K562 (cell line): ENCODE results near the gene ITPRIP. TPM values are rescaled to one million over a fixed set of nuclear protein-coding genes. Genes with fewer than 3 reads are reported as not detected.

ENCODE experiments used
- CHD2 ChIP-seq: IDR thresholded peaks from 2 replicates; pipeline ENCODE4 v1.6.1; 2011; ENCODE audit warnings: low read depth, low read length
- EGR1 ChIP-seq: fragments of 450-650 bp; conservative IDR thresholded peaks from 2 replicates; pipeline ENCODE4 v1.6.1; 2017; ENCODE audit warnings: mild to moderate bottlenecking
- FOXA3 ChIP-seq, 2 experiments: fragments of 450-650 bp in 1 of 2; sonication (generic) in 1 of 2; formaldehyde crosslinking; IDR thresholded peaks in 1 of 2; conservative IDR thresholded peaks in 1 of 2; 2 replicates each; pipeline versions ENCODE4 v1.4.0 to v1.8.0; 2020 to 2022; ENCODE audit warnings: mild to moderate bottlenecking in 2 of 2, missing genetic modification reagents in 1 of 2
- FOXJ3 ChIP-seq: sonication (generic); formaldehyde crosslinking; IDR thresholded peaks from 2 replicates; pipeline ENCODE4 v1.4.0; 2020; ENCODE audit warnings: mild to moderate bottlenecking, missing genetic modification reagents
- GATAD2B ChIP-seq: fragments of 450-650 bp; IDR thresholded peaks from 2 replicates; pipeline ENCODE4 v1.6.1; 2017; ENCODE audit warnings: mild to moderate bottlenecking, borderline replicate concordance
- HDAC2 ChIP-seq: fragments of 450-650 bp; IDR thresholded peaks from 2 replicates; pipeline ENCODE4 v1.6.1; 2016; ENCODE audit warnings: mild to moderate bottlenecking
- HNRNPLL ChIP-seq: fragments of 200-400 bp; formaldehyde crosslinking; IDR thresholded peaks from 2 replicates; pipeline ENCODE4 v1.6.1; 2017; ENCODE audit warnings: low read length, low read depth, mild to moderate bottlenecking; ENCODE audit not compliant: poor library complexity, severe bottlenecking
- KLF10 ChIP-seq: fragments of 250-450 bp; sonication (Bioruptor Pico); IDR thresholded peaks from 2 replicates; pipeline ENCODE4 v1.6.1; 2021; ENCODE audit warnings: matching md5 sums
- MYC ChIP-seq, 2 experiments: fragments of 250-450 bp in 1 of 2; sonication (Bioruptor Pico) in 1 of 2; IDR thresholded peaks; 2 replicates each; pipeline versions ENCODE4 v1.5.1 to v1.6.1; 2012 to 2021; ENCODE audit warnings: low read depth in 2 of 2, borderline replicate concordance in 1 of 2, improper control_type of control experiment in 1 of 2, low read length in 1 of 2, mild to moderate bottlenecking in 1 of 2, moderate library complexity in 1 of 2
- NCOR1 ChIP-seq: fragments of 450-650 bp; IDR thresholded peaks from 2 replicates; pipeline ENCODE4 v1.6.1; 2016; ENCODE audit warnings: mild to moderate bottlenecking, moderate library complexity
- NFIC ChIP-seq: fragments of 450-650 bp; IDR thresholded peaks from 2 replicates; pipeline ENCODE4 v1.6.1; 2017; ENCODE audit warnings: mild to moderate bottlenecking, inconsistent platforms
- OTX1 ChIP-seq: fragments of 450-650 bp; formaldehyde crosslinking; IDR thresholded peaks from 2 replicates; pipeline ENCODE4 v1.4.0; 2022; ENCODE audit warnings: mild to moderate bottlenecking
- TCF7 ChIP-seq: sonication (generic); IDR thresholded peaks from 2 replicates; pipeline ENCODE4 v1.6.1; 2016; ENCODE audit warnings: antibody characterized with exemption, borderline replicate concordance
- ZNF165 ChIP-seq: fragments of 250-450 bp; sonication (Bioruptor Pico); IDR thresholded peaks from 2 replicates; pipeline ENCODE4 v1.4.0; 2020; ENCODE audit warnings: borderline replicate concordance
- ZNF23 ChIP-seq: fragments of 250-450 bp; sonication (Bioruptor Pico); IDR thresholded peaks from 2 replicates; pipeline ENCODE4 v1.4.0; 2020; ENCODE audit warnings: mild to moderate bottlenecking
- ZNF253 ChIP-seq: fragments of 250-450 bp; sonication (Bioruptor Pico); conservative IDR thresholded peaks from 2 replicates; pipeline ENCODE4 v1.6.1; 2021; ENCODE audit warnings: mild to moderate bottlenecking
- polyA plus RNA-seq, 8 experiments: library from polyadenylated mRNA; depleted of rRNA in 4 of 8; stranded (reverse) in 5 of 8; unstranded in 3 of 8; fragments of >200 nt; fragmentation: Nextera tagmentation in 2 of 8; fragmentation: Illumina TruSeq in 1 of 8; extraction: Ambion mirVana in 2 of 8; extraction: Trizol in 1 of 8; gene quantifications; 2 replicates each; pipeline versions ENCODE4 v1.2.1 to v1.2.3, GENCODE V29; 2011 to 2014; ENCODE audit warnings: inconsistent platforms in 1 of 8, missing spikeins in 1 of 8
- total RNA-seq, 7 experiments: library from RNA; depleted of rRNA in 6 of 7; stranded (reverse); fragments of >200 nt in 6 of 7; fragmentation: Illumina TruSeq in 2 of 7; extraction: Trizol in 2 of 7; gene quantifications; 2 replicates each; pipeline versions ENCODE4 v1.2.1 to v1.2.3, GENCODE V29; 2011 to 2021; ENCODE audit warnings: low replicate concordance in 1 of 7
- TF ChIP-seq, protein P1 (sequence below): fragments of 450-650 bp; IDR thresholded peaks from 2 replicates; pipeline ENCODE4 v1.6.1; 2016; ENCODE audit warnings: mild to moderate bottlenecking
- TF ChIP-seq, protein P2 (sequence below): fragments of 450-650 bp; formaldehyde crosslinking; IDR thresholded peaks from 2 replicates; pipeline ENCODE4 v1.4.0; 2020; ENCODE audit warnings: mild to moderate bottlenecking, moderate library complexity
- TF ChIP-seq, protein P3 (sequence below): sonication (generic); formaldehyde crosslinking; IDR thresholded peaks from 2 replicates; pipeline ENCODE4 v1.8.0; 2022; ENCODE audit warnings: missing genetic modification reagents, mild to moderate bottlenecking, borderline replicate concordance
- TF ChIP-seq, protein P4 (sequence below): IDR thresholded peaks from 2 replicates; pipeline ENCODE4 v1.6.1; 2012; ENCODE audit warnings: low read depth, low read length, improper control_type of control experiment, borderline replicate concordance

Gene ITPRIP
- total and polyA plus RNA-seq, 9 of the 15 experiments (the other 6 are each of a cell fraction or from before 2014, with no cell fraction given): 4.4 to 28.5 (median 10.9) TPM

DNA sequence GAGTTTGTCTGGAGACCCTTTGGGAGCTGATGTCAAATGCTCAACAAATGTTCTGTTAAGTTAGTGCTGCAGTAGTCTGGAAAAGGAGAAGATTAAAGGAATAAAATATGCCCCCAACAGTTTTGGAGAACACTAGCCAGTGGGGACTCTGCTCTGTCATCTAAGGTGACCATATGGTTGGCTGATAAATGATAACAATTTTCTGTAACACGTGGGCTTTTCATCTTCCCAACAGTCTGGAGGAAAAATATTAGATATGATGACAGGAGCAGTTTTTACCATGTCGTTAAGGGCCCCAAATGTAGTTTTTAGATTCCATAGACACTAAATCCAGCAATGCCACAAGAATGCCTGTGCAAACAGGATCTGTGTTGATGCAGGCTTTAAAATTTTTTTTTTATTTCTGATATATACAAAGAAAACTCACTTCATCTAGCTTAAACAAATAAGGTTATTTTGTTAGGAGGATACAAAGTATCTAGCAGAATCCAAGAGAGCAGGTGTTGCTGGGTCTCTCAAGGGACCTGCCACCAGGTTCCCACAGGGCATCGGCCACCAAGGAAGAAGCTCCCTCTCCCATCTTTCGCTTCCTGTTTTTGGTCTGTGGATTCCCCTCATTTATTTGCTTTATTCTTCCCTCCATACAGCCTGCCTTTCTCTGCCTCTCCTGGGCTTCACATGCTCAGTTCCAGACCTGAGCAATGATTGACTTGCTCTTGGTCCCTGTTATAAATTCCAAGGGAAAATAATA is 9.2 kb upstream of the ITPRIP start (continued):
- TF ChIP-seq, protein P1, sequence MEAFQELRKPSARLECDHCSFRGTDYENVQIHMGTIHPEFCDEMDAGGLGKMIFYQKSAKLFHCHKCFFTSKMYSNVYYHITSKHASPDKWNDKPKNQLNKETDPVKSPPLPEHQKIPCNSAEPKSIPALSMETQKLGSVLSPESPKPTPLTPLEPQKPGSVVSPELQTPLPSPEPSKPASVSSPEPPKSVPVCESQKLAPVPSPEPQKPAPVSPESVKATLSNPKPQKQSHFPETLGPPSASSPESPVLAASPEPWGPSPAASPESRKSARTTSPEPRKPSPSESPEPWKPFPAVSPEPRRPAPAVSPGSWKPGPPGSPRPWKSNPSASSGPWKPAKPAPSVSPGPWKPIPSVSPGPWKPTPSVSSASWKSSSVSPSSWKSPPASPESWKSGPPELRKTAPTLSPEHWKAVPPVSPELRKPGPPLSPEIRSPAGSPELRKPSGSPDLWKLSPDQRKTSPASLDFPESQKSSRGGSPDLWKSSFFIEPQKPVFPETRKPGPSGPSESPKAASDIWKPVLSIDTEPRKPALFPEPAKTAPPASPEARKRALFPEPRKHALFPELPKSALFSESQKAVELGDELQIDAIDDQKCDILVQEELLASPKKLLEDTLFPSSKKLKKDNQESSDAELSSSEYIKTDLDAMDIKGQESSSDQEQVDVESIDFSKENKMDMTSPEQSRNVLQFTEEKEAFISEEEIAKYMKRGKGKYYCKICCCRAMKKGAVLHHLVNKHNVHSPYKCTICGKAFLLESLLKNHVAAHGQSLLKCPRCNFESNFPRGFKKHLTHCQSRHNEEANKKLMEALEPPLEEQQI: no peak
- TF ChIP-seq NCOR1 (peak; percentile 42; the same call in 1 of the 2 replicates), ZNF165 (CRISPR knock-in tag) (no peak), HNRNPLL (no peak), CHD2 (no peak), GATAD2B (no peak), OTX1 (CRISPR knock-in tag) (no peak), FOXJ3 (CRISPR knock-in tag) (no peak), FOXA3 (CRISPR knock-in tag; conservative IDR thresholded peaks at IDR 0.05 in 1 of 2, IDR thresholded peaks at IDR 0.05 in 1 of 2) (no peak), EGR1 (no peak), MYC (IDR thresholded peaks at IDR 0.05; ENCODE audit: low read depth, low read length) (0 out of 2 replicates have a peak, but pooled peaks have one; percentile 33), MYC (CRISPR knock-in tag; IDR thresholded peaks at IDR 0.05; ENCODE audit: borderline replicate concordance, low read depth) (no peak), KLF10 (CRISPR knock-in tag) (no peak), NFIC (no peak), ZNF23 (no peak), ZNF253 (CRISPR knock-in tag) (no peak), HDAC2 (no peak), TCF7 (no peak)
- TF ChIP-seq, protein P2, sequence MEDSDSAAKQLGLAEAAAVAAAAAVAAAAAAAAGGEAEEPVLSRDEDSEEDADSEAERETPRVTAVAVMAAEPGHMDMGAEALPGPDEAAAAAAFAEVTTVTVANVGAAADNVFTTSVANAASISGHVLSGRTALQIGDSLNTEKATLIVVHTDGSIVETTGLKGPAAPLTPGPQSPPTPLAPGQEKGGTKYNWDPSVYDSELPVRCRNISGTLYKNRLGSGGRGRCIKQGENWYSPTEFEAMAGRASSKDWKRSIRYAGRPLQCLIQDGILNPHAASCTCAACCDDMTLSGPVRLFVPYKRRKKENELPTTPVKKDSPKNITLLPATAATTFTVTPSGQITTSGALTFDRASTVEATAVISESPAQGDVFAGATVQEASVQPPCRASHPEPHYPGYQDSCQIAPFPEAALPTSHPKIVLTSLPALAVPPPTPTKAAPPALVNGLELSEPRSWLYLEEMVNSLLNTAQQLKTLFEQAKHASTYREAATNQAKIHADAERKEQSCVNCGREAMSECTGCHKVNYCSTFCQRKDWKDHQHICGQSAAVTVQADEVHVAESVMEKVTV (CRISPR knock-in tag): no peak
- TF ChIP-seq, protein P3, sequence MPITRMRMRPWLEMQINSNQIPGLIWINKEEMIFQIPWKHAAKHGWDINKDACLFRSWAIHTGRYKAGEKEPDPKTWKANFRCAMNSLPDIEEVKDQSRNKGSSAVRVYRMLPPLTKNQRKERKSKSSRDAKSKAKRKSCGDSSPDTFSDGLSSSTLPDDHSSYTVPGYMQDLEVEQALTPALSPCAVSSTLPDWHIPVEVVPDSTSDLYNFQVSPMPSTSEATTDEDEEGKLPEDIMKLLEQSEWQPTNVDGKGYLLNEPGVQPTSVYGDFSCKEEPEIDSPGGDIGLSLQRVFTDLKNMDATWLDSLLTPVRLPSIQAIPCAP: no peak
- TF ChIP-seq, protein P4, sequence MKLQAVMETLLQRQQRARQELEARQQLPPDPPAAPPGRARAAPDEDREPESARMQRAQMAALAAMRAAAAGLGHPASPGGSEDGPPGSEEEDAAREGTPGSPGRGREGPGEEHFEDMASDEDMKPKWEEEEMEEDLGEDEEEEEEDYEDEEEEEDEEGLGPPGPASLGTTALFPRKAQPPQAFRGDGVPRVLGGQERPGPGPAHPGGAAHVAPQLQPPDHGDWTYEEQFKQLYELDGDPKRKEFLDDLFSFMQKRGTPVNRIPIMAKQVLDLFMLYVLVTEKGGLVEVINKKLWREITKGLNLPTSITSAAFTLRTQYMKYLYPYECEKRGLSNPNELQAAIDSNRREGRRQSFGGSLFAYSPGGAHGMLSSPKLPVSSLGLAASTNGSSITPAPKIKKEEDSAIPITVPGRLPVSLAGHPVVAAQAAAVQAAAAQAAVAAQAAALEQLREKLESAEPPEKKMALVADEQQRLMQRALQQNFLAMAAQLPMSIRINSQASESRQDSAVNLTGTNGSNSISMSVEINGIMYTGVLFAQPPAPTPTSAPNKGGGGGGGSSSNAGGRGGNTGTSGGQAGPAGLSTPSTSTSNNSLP: 0 out of 2 replicates have a peak, but pooled peaks have one; percentile 8
